Stimulated activated CD8-positive, alpha-beta memory T cell treated with anti-CD3 and anti-CD28 coated beads, Interleukin-12 subunit alpha, Interleukin-12 subunit beta, amount 100 ng/mL, for 4 hours (primary cell): ENCODE measurements around the gene IL27RA.
A peak's percentile ranks its signal among the peaks of the same experiment; 100 is the strongest.
"Not testable (repeated sequence)": the region's sequence is repeated elsewhere in the genome, so short reads cannot be mapped to it uniquely, and the experiment has no call there.

Experiments used
- DNase-seq: peaks from one replicate; pipeline ENCODE4 v3.0.0-alpha.2; 2020; ENCODE audit warnings: low read depth

IL27RA gene

GRCh38 chr19:14030997-14031718 lies 404 bp upstream of the IL27RA start:
- no peak for DNase-seq

GRCh38 chr19:14033946-14034345 lies 2.4 kb downstream of the IL27RA start:
- DNase-seq, result no peak

- DNase-seq, result not testable (repeated sequence)
Measured at GRCh38 chr19:14035159-14035558, 3.6 kb downstream of the IL27RA start.

- DNase-seq, result no peak
Measured at GRCh38 chr19:14035706-14036105, 4.1 kb downstream of the IL27RA start.

GRCh38 chr19:14039181-14039580 lies 7.6 kb downstream of the IL27RA start:
- no peak for DNase-seq

- not testable (repeated sequence) for DNase-seq
Measured at GRCh38 chr19:14042659-14043608, 11.4 kb downstream of the IL27RA start.

GRCh38 chr19:14047866-14048265 lies 16.3 kb downstream of the IL27RA start:
- DNase-seq, result not testable (repeated sequence)

GRCh38 chr19:14048443-14049153 lies 17.0 kb downstream of the IL27RA start:
- DNase-seq, result peak; percentile 56

GRCh38 chr19:14050512-14050911 lies 18.9 kb downstream of the IL27RA start:
- no peak for DNase-seq

- DNase-seq, result not testable (repeated sequence)
Measured at GRCh38 chr19:14050961-14051360, 19.4 kb downstream of the IL27RA start.

GRCh38 chr19:14051980-14052379 lies 20.4 kb downstream of the IL27RA start:
- DNase-seq, result no peak

GRCh38 chr19:14052470-14052869 lies 20.9 kb downstream of the IL27RA start:
- no peak for DNase-seq

- DNase-seq, result no peak
Measured at GRCh38 chr19:14053032-14053431, 21.5 kb downstream of the IL27RA start.

- no peak for DNase-seq
Measured at GRCh38 chr19:14053500-14053899, 21.9 kb downstream of the IL27RA start.

GRCh38 chr19:14054099-14054498 lies 22.5 kb downstream of the IL27RA start:
- no peak for DNase-seq

GRCh38 chr19:14054721-14055120 lies 23.2 kb downstream of the IL27RA start:
- no peak for DNase-seq

GRCh38 chr19:14055396-14055795 lies 23.8 kb downstream of the IL27RA start:
- DNase-seq, result no peak

GRCh38 chr19:14056069-14056666 lies 24.6 kb downstream of the IL27RA start:
- DNase-seq, result no peak

GRCh38 chr19:14056741-14057356 lies 25.3 kb downstream of the IL27RA start:
- DNase-seq, result no peak

- DNase-seq, result no peak
Measured at GRCh38 chr19:14058182-14059092, 26.9 kb downstream of the IL27RA start.
